Spleen (tissue), 11 donors: ENCODE measurements around the gene CIB4. TPM values are rescaled to one million over a fixed set of nuclear protein-coding genes. Genes with fewer than 3 reads are reported as not detected.

ENCODE experiments used
- DNase-seq: peaks from one replicate; pipeline ENCODE4 v3.0.0-alpha.2; 2020
- H3K27ac ChIP-seq, 8 donors: fragments of 200-600 bp; sonication (generic) in 7 of 8; 1 replicate in 4 of 8; 2 replicates in 4 of 8; pipeline versions ENCODE4 v1.5.0 to v1.8.0; 2016 to 2021; ENCODE audit warnings: inconsistent platforms in 4 of 8, mild to moderate bottlenecking in 4 of 8, moderate library complexity in 1 of 8
- H3K27me3 ChIP-seq, 7 donors: fragments of 200-600 bp; sonication (generic) in 6 of 7; replicated peaks in 1 of 7; 1 replicate in 4 of 7; 2 replicates in 3 of 7; pipeline versions ENCODE4 v1.5.0 to v1.8.0; 2016 to 2021; ENCODE audit warnings: inconsistent platforms in 3 of 7, mild to moderate bottlenecking in 1 of 7
- H3K36me3 ChIP-seq, 6 donors: fragments of 200-600 bp; sonication (generic) in 5 of 6; 1 replicate in 4 of 6; 2 replicates in 2 of 6; pipeline versions ENCODE4 v1.5.0 to v1.8.0; 2016 to 2021; ENCODE audit warnings: inconsistent platforms in 2 of 6
- H3K4me1 ChIP-seq, 6 donors: fragments of 200-600 bp; sonication (generic) in 5 of 6; 1 replicate in 3 of 6; 2 replicates in 3 of 6; pipeline versions ENCODE4 v1.5.0 to v1.8.0; 2016 to 2021; ENCODE audit warnings: inconsistent platforms in 3 of 6
- H3K4me3 ChIP-seq, 8 donors: fragments of 200-600 bp; sonication (generic) in 7 of 8; 1 replicate in 4 of 8; 2 replicates in 4 of 8; pipeline versions ENCODE4 v1.5.0 to v1.8.0; 2016 to 2021; ENCODE audit warnings: inconsistent platforms in 4 of 8, mild to moderate bottlenecking in 4 of 8, moderate library complexity in 2 of 8
- H3K9me3 ChIP-seq, 8 donors: fragments of 200-600 bp; sonication (generic) in 7 of 8; 1 replicate in 4 of 8; 2 replicates in 4 of 8; pipeline versions ENCODE4 v1.5.0 to v1.8.0; 2016 to 2021; ENCODE audit warnings: inconsistent platforms in 4 of 8
- CTCF ChIP-seq, 11 experiments: fragments of 200-600 bp in 7 of 11; fragments of 450-650 bp in 4 of 11; sonication (generic) in 4 of 11; IDR thresholded peaks in 8 of 11; conservative IDR thresholded peaks in 3 of 11; 1 replicate in 7 of 11; 2 replicates in 4 of 11; pipeline versions ENCODE4 v1.4.0 to v1.8.0; 2016 to 2021; ENCODE audit warnings: antibody characterized with exemption in 11 of 11, inconsistent platforms in 4 of 11, mild to moderate bottlenecking in 1 of 11
- POLR2A ChIP-seq, 3 donors: fragments of 450-650 bp; IDR thresholded peaks; one replicate each; pipeline ENCODE4 v1.5.1; 2017; ENCODE audit warnings: antibody characterized with exemption in 3 of 3, mild to moderate bottlenecking in 1 of 3
- POLR2AphosphoS5 ChIP-seq, 3 donors: sonication (generic); formaldehyde crosslinking; IDR thresholded peaks; one replicate each; pipeline ENCODE4 v1.5.1; 2017; ENCODE audit warnings: antibody characterized with exemption in 3 of 3
- WGBS, 5 donors: extraction: QIAGEN DNeasy Blood & Tissue Kit in 3 of 5; methylation state at CpG; one replicate each; pipeline versions ENCODE4 v1.1.5 to v1.1.7; 2013 to 2018; 5-methylcytosine and 5-hydroxymethylcytosine counted together
- intact Hi-C: fragments of 100-400 bp; cut with DNase I; formaldehyde crosslinking; loops from one replicate; pipeline ENCODE4 v1.15.0; 2023; ENCODE audit warnings: low total_unique reads
- polyA plus RNA-seq, 3 donors: library from polyadenylated mRNA; stranded (reverse); fragments of 200-250 nt; gene quantifications; one replicate each; pipeline ENCODE4 v1.2.1, GENCODE V29; 2013
- total RNA-seq, 7 donors: library from RNA; depleted of rRNA in 3 of 7; stranded (reverse); fragments of >200 nt in 3 of 7; fragmentation: NEBNext Ultra II Directional in 4 of 7; extraction: Animal tissue kit (Norgen Biotek cat#: 25700) in 4 of 7; gene quantifications; one replicate each; pipeline versions ENCODE4 v1.1.0 to v1.2.1, GENCODE V29; 2016 to 2021
- donor health status: healthy with polysubstance abuse.
- donor health status: DM: no; HTN: no; CAD: no; lungs with moderate emphysema.
- donor health status: DM: no; HTN: no; CAD: no.
- donor health status: Bipolar disorder and iron deficiency.
- donor health status: healthy.
- donor health status: DM: no; HTN: no; CAD: no.
- donor health status: DM: yes; HTN: yes; CAD: no.

Gene CIB4
- total and polyA plus RNA-seq, 10 donors, result not detected

GRCh38 chr2:26636935-26637334 lies 4.2 kb downstream of the CIB4 start:
- H3K9me3 ChIP-seq, result no peaks in the 10 kb centered on the region
- no peak for DNase-seq
- peaks cover 0 to 10% (median 7%) of the 10 kb centered on the region in 6 donors for H3K4me1 ChIP-seq
- no peaks in the 10 kb centered on the region for H3K36me3 ChIP-seq
- intact Hi-C loops, result no loop called here
- 80 to 88% (median 85%) methylated on average over 6 of the region's 6 CpGs for WGBS, 5 donors
- no peak overlapping the region for H3K4me3 ChIP-seq
- H3K27ac ChIP-seq, result no peak overlapping the region
- H3K27me3 ChIP-seq, result peaks cover 0 to 34% (median 0%) of the 10 kb centered on the region in 7 donors
- TF ChIP-seq CTCF (IDR thresholded peaks at IDR 0.05 in 8 of 11, conservative IDR thresholded peaks at IDR 0.05 in 3 of 11) (no peak), POLR2A (IDR thresholded peaks at IDR 0.05) (no peak)

GRCh38 chr2:26635401-26635800 lies 5.8 kb downstream of the CIB4 start:
- peaks cover 0 to 23% (median 0%) of the 10 kb centered on the region in 7 donors for H3K27me3 ChIP-seq
- H3K36me3 ChIP-seq, result no peaks in the 10 kb centered on the region
- TF ChIP-seq POLR2AphosphoS5 (IDR thresholded peaks at IDR 0.05), result no peak
- TF ChIP-seq CTCF (IDR thresholded peaks at IDR 0.05 in 8 of 11, conservative IDR thresholded peaks at IDR 0.05 in 3 of 11), result no peak
- TF ChIP-seq POLR2A (IDR thresholded peaks at IDR 0.05), result no peak
- no peak overlapping the region for H3K4me3 ChIP-seq
- 72 to 92% (median 84%) methylated on average over 3 of the region's 3 CpGs for whole genome bisulfite sequencing, 5 donors
- intact Hi-C loops, result no loop called here
- H3K4me1 ChIP-seq, result peaks cover 0 to 4% (median 2%) of the 10 kb centered on the region in 6 donors
- no peak for DNase-seq
- H3K9me3 ChIP-seq, result no peaks in the 10 kb centered on the region
- no peak overlapping the region for H3K27ac ChIP-seq

- peak; percentile 41 for DNase-seq
- H3K36me3 ChIP-seq, result no peaks in the 10 kb centered on the region
- H3K27me3 ChIP-seq, result peaks cover 0 to 16% (median 0%) of the 10 kb centered on the region in 7 donors
- H3K4me1 ChIP-seq, result no peaks in the 10 kb centered on the region
- TF ChIP-seq POLR2A (IDR thresholded peaks at IDR 0.05) (no peak), POLR2AphosphoS5 (IDR thresholded peaks at IDR 0.05) (no peak), CTCF (IDR thresholded peaks at IDR 0.05 in 8 of 11, conservative IDR thresholded peaks at IDR 0.05 in 3 of 11) (no peak)
- 86 to 100% (median 91%) methylated on average over 5 to 11 of the region's 11 CpGs for WGBS, 5 donors
- no peak overlapping the region for H3K27ac ChIP-seq
- H3K4me3 ChIP-seq, result no peak overlapping the region
- intact Hi-C loops, result no loop called here
- H3K9me3 ChIP-seq, result no peaks in the 10 kb centered on the region
These were observed 6.4 kb downstream of the CIB4 start for GRCh38 chr2:26634636-26635230.

GRCh38 chr2:26633993-26634595 lies 7.1 kb downstream of the CIB4 start:
- WGBS, 5 donors, result 73 to 86% (median 77%) methylated on average over 7 of the region's 7 CpGs
- Histone ChIP-seq H3K4me1 (no peaks in the 10 kb centered on the region), H3K27ac (no peak overlapping the region), H3K4me3 (no peak overlapping the region), H3K36me3 (no peaks in the 10 kb centered on the region), H3K27me3 (peaks cover 0 to 13% (median 0%) of the 10 kb centered on the region in 7 donors), H3K9me3 (no peaks in the 10 kb centered on the region)
- intact Hi-C loops, result no loop called here
- no peak for DNase-seq
- TF ChIP-seq POLR2AphosphoS5 (IDR thresholded peaks at IDR 0.05) (no peak), CTCF (IDR thresholded peaks at IDR 0.05 in 8 of 11, conservative IDR thresholded peaks at IDR 0.05 in 3 of 11) (no peak), POLR2A (IDR thresholded peaks at IDR 0.05) (no peak)
